ENCODE measurements around the gene SLC35C1. TPM values are rescaled to one million over a fixed set of nuclear protein-coding genes. Genes with fewer than 3 reads are reported as not detected.

SLC35C1 gene
- total RNA-seq, 1 experiment from 2014 or later: 11.9 TPM

DNA sequence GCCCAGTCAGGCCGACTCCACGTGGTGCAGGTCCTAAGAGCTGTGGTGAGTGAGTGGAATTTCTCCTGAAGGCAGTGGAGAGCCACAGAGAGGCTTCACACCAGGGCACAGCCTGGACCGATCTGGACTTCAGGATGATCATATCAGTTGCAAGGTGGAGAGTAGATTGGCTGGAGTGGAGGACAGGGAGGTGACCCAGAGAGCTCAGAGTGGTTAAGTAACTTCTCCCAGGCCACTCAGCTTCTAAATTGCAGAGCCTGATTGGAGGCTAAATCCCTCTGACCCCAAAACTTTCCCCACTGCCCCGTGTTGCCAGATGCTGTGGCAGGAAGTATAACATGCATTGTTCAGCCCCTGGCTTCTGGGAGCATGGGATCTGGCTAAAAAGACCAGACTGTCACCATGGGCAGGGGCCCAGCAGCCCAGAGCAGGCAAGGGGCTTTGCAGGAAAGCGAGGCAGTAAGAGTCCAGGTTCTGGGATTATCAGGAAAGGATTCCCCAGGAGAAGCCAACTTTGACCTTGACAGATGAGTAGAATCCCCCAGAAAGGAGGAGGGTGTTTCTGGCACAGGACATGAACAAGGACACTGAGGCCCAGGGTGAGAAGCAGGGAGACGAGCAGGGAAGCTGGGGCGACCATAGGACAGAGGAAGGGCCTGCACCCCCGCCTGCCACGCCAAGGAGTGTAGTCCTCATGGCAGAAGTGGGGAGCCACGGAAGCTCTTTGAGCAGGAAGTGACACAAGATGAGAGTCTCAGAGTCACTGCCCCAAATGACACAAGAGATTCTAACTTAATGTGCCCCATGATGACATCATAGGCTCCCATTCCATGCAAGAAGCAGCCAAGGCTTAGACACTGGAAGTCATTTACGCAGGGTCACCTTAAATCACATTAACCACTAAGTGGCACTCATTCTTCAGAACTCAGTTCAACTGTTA lies 4.8 kb downstream of the SLC35C1 start:
- Mint-ChIP-seq H3K27me3 (ENCODE audit: insufficient read depth, unreplicated experiment) (no peaks in the 10 kb centered on the region), H3K36me3 (ENCODE audit: insufficient read depth, unreplicated experiment) (peaks cover 16% of the 10 kb centered on the region), H3K9me3 (ENCODE audit: unreplicated experiment) (no peaks in the 10 kb centered on the region), H3K27ac (ENCODE audit: low read depth, unreplicated experiment) (peak overlapping the region; percentile 6), H3K4me1 (ENCODE audit: insufficient read depth, unreplicated experiment) (peaks cover 19% of the 10 kb centered on the region), H3K4me3 (ENCODE audit: unreplicated experiment) (no peak overlapping the region)
- DNase-seq (ENCODE audit: unreplicated experiment): no peak
- CTCF ChIA-PET: interaction anchor here (1.4 kb wide), 1 partner anchor 33 kb away, joined by 3 read pairs; no protein-coding TSS in a partner anchor
- BruUV-seq (replicated peaks): no TSS peak
- TF ChIP-seq, protein P1, sequence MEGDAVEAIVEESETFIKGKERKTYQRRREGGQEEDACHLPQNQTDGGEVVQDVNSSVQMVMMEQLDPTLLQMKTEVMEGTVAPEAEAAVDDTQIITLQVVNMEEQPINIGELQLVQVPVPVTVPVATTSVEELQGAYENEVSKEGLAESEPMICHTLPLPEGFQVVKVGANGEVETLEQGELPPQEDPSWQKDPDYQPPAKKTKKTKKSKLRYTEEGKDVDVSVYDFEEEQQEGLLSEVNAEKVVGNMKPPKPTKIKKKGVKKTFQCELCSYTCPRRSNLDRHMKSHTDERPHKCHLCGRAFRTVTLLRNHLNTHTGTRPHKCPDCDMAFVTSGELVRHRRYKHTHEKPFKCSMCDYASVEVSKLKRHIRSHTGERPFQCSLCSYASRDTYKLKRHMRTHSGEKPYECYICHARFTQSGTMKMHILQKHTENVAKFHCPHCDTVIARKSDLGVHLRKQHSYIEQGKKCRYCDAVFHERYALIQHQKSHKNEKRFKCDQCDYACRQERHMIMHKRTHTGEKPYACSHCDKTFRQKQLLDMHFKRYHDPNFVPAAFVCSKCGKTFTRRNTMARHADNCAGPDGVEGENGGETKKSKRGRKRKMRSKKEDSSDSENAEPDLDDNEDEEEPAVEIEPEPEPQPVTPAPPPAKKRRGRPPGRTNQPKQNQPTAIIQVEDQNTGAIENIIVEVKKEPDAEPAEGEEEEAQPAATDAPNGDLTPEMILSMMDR (IDR thresholded peaks at IDR 0.05; ENCODE audit: unreplicated experiment): no peak
- POLR2A ChIA-PET: no interaction called here
- intact Hi-C loops (cut with micrococcal nuclease): no loop called here

DNA sequence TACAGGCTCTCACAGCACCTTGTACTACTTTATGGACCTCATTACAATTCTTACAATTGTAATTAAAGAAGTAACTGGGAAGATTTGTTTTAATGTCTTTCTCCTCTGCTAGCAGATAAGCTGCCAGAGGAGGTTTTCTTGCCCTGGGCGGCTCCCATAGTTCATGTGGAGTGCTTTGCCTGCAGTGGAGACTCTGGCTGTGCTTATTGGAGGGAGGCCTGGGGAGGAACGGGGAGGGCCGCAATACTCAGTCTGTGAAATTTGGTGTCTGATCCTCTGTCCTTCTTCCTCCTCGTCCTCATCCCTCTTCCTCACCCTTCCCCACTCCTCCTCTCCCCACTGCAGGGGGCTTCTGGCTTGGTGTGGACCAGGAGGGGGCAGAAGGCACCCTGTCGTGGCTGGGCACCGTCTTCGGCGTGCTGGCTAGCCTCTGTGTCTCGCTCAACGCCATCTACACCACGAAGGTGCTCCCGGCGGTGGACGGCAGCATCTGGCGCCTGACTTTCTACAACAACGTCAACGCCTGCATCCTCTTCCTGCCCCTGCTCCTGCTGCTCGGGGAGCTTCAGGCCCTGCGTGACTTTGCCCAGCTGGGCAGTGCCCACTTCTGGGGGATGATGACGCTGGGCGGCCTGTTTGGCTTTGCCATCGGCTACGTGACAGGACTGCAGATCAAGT lies 5.6 kb downstream of the SLC35C1 start:
- Mint-ChIP-seq H3K4me1 (ENCODE audit: insufficient read depth, unreplicated experiment) (peaks cover 20% of the 10 kb centered on the region), H3K9me3 (ENCODE audit: unreplicated experiment) (no peaks in the 10 kb centered on the region), H3K27me3 (ENCODE audit: insufficient read depth, unreplicated experiment) (no peaks in the 10 kb centered on the region), H3K27ac (ENCODE audit: low read depth, unreplicated experiment) (no peak overlapping the region), H3K4me3 (ENCODE audit: unreplicated experiment) (no peak overlapping the region), H3K36me3 (ENCODE audit: insufficient read depth, unreplicated experiment) (peaks cover 16% of the 10 kb centered on the region)
- intact Hi-C loops (cut with micrococcal nuclease): no loop called here
- no peak for DNase-seq (ENCODE audit: unreplicated experiment)
- POLR2A ChIA-PET: no interaction called here
- TF ChIP-seq, protein P1 (IDR thresholded peaks at IDR 0.05; ENCODE audit: unreplicated experiment): no peak
- BruUV-seq (replicated peaks): no TSS peak
- CTCF ChIA-PET: interaction anchor here (1.4 kb wide), 1 partner anchor 32 kb away, joined by 3 read pairs; no protein-coding TSS in a partner anchor

DNA sequence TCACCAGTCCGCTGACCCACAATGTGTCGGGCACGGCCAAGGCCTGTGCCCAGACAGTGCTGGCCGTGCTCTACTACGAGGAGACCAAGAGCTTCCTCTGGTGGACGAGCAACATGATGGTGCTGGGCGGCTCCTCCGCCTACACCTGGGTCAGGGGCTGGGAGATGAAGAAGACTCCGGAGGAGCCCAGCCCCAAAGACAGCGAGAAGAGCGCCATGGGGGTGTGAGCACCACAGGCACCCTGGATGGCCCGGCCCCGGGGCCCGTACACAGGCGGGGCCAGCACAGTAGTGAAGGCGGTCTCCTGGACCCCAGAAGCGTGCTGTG lies 6.1 kb downstream of the SLC35C1 start:
- intact Hi-C loops (cut with micrococcal nuclease): no loop called here
- Mint-ChIP-seq H3K27ac (ENCODE audit: low read depth, unreplicated experiment) (no peak overlapping the region), H3K9me3 (ENCODE audit: unreplicated experiment) (no peaks in the 10 kb centered on the region), H3K36me3 (ENCODE audit: insufficient read depth, unreplicated experiment) (peaks cover 16% of the 10 kb centered on the region), H3K27me3 (ENCODE audit: insufficient read depth, unreplicated experiment) (no peaks in the 10 kb centered on the region), H3K4me1 (ENCODE audit: insufficient read depth, unreplicated experiment) (peaks cover 22% of the 10 kb centered on the region), H3K4me3 (ENCODE audit: unreplicated experiment) (no peak overlapping the region)
- TF ChIP-seq, protein P1 (IDR thresholded peaks at IDR 0.05; ENCODE audit: unreplicated experiment): no peak
- no TSS peak for BruUV-seq (replicated peaks)
- DNase-seq (ENCODE audit: unreplicated experiment): no peak
- POLR2A ChIA-PET: no interaction called here
- CTCF ChIA-PET: no interaction called here

DNA sequence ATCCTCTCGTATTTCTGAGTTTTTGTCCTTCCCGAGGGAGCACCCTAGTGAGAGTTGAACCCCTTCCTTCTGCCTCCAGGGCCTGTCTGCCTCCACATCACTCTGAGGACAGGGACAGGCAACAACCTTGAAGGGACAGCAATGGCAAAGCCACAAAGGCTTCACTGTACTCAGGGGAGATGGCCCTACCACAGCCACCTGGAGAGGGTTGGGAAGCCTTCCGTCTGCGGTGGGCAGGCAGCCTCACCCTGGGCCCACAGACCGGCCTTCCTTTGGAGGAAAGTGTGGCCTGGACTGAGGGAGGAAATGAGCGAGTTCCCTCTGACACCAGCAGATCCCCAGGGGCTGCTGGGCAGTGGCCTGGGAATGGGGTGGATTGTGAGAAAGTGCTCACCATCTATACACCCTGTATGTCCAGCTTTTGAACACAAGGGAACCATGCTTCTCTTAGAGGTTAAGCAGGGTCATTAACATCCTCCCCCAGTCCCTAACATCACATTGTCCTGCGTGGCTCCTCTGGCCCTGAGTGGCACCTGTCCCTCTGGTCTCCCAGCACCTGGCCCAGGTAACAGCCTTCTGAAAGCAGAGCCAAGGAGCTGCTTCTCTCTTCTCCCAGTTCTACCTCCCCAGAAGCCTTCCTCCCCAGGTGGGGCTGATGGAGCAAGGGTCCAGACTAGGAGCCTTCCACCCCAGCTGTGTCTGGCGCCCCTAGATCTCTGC lies 6.8 kb downstream of the SLC35C1 start:
- Mint-ChIP-seq H3K4me1 (ENCODE audit: insufficient read depth, unreplicated experiment) (peaks cover 18% of the 10 kb centered on the region), H3K4me3 (ENCODE audit: unreplicated experiment) (no peak overlapping the region), H3K27me3 (ENCODE audit: insufficient read depth, unreplicated experiment) (no peaks in the 10 kb centered on the region), H3K27ac (ENCODE audit: low read depth, unreplicated experiment) (no peak overlapping the region), H3K9me3 (ENCODE audit: unreplicated experiment) (no peaks in the 10 kb centered on the region), H3K36me3 (ENCODE audit: insufficient read depth, unreplicated experiment) (peaks cover 16% of the 10 kb centered on the region)
- BruUV-seq (replicated peaks): no TSS peak
- DNase-seq (ENCODE audit: unreplicated experiment): no peak
- ChIA-PET CTCF (no interaction called here), POLR2A (interaction anchor here (0.6 kb wide), 1 partner anchor 27 kb away, joined by 3 read pairs; no protein-coding TSS in a partner anchor)
- TF ChIP-seq, protein P1 (IDR thresholded peaks at IDR 0.05; ENCODE audit: unreplicated experiment): no peak
- intact Hi-C loops (cut with micrococcal nuclease): no loop called here
